GM19452 (cell line): Measurements from ENCODE around the gene PLEKHJ1.

Experiments used
- ATAC-seq: cut with Tn5 transposase; IDR thresholded peaks from one replicate; pipeline ENCODE4 v1.9.1; 2021; ENCODE audit not compliant: unreplicated experiment

PLEKHJ1 gene

DNA sequence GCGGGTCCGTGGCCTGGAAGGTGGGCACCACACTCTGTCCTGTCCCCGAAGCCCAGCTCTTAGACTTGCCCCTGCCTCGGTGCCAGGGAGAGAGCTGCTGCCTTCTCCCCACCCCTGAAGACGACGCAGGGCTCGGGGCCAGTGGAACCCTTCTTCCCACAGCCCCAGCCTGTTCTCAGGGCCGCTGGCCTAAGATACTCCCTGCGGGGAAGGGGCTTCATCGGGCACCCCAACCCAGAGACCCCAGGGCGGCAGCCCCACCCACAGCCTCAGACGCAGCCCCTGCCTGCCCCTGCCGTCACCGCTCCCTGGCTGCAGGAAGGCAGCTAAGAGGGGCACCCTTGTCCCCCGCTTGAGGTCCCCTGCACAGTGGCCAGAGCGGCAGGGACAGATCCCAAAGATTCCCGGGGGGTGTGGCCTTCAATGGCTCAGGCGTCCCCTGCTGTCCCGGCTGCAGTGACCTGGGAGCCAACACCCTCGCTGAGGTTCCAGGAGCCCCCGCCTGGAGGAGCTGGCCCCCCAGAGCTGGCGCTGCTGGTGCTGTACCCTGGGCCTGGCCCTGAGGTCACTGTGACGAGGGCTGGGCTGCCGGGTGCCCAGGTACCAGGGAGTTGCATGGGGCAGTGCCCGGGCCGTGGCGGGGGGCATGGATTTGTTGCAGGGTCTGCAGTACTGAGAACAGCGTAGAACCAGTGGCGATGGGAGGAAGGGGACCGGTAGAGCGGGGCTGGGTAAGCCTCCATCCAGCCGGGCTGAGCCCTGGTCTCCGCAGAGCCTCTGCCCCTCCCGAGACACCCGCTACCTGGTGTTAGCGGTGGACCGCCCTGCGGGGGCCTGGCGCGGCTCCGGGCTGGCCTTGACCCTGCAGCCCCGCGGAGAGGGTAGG, 14.0 kb upstream of the PLEKHJ1 start:
- no peak for ATAC-seq

DNA sequence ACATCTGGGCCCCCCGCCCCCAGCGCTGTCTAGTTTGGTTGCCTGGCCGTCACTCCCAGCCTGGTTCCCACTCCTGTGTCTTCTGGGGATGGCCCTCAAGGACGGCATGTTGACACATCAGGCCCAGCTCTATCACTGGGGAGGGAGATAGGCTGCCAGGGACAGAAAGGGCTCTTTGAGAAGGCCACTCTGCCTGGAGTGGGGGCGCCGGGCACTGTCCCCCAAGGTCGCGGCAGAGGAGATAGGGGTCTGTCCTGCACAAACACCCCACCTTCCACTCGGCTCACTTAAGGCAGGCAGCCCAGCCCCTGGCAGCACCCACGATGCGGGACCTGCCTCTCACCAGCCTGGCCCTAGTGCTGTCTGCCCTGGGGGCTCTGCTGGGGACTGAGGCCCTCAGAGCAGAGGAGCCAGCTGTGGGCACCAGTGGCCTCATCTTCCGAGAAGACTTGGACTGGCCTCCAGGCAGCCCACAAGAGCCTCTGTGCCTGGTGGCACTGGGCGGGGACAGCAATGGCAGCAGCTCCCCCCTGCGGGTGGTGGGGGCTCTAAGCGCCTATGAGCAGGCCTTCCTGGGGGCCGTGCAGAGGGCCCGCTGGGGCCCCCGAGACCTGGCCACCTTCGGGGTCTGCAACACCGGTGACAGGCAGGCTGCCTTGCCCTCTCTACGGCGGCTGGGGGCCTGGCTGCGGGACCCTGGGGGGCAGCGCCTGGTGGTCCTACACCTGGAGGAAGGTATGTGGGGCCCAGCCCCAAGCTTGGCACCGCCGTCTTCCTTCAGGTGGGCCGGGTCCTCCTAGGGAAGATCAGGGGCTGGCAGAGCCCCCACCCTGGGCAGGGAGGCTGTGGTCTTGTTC, 13.1 kb upstream of the PLEKHJ1 start, which contains the start of gene AMH:
Gene AMH, plus strand, starts transcription at position 314 of the 857 bp plus-strand sequence. Its CDS starts 10 bp downstream, at position 324.
- ATAC-seq: no peak

DNA sequence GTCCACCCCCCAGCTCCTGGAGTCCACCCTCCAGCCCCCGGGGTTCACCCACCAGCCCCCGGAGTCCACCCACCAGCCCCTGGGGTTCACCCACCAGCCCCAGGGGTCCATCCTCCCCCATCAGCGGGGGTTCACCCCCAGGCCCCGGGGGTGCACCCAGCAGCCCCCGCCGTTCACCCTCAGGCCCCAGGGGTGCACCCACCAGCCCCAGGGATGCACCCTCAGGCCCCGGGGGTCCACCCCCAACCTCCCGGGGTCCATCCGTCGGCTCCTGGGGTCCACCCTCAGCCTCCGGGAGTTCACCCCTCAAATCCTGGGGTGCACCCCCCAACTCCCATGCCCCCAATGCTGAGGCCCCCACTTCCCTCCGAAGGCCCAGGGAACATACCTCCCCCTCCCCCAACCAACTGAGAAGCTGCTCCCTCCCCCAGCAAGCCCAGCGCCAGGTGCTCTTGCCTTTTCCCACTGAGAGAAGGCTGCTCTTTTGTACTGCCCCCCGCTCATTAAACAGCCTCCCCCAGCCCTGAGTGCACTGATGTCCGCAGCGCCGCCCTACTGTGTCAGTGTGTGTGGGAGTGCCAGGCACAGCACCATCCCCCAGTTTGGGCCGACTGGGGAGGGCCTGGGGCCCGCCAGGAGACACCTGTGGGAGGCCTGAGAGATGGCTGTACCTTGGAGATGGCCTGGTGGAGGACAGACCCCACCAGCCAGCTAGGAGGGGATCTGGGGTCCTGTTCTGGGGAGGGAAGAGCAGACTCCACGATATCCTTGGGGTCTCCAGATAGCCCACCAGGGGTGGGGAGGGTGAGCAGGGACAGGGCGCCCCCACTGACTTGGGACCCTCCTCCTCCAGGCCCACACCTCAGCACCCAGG, 12.2 kb upstream of the PLEKHJ1 start:
- ATAC-seq: no peak

DNA sequence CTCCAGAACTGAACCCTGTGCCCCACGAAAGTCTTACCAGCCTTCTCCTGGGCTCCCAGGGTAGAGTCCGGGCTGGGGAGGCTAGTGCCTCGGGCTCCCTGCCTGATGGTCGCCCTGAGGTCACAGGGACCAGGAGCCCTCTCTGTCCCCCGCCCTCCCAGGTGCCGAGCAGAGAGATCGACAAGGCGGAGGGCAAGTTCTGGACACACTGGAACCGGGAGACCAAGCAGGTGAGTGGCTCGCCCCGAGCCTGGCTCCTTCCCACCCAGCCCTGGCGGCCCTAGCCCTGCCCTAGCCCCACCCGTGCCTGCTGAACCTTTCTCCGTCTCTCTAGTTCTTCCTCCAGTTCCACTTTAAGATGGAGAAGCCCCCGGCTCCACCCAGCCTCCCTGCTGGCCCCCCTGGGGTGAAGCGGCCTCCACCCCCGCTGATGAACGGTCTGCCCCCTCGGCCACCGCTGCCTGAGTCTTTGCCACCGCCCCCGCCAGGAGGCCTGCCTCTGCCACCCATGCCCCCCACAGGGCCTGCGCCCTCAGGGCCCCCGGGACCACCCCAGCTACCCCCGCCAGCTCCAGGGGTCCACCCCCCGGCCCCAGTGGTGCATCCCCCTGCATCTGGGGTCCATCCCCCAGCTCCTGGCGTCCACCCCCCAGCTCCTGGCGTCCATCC, 11.4 kb upstream of the PLEKHJ1 start:
- no peak for ATAC-seq

DNA sequence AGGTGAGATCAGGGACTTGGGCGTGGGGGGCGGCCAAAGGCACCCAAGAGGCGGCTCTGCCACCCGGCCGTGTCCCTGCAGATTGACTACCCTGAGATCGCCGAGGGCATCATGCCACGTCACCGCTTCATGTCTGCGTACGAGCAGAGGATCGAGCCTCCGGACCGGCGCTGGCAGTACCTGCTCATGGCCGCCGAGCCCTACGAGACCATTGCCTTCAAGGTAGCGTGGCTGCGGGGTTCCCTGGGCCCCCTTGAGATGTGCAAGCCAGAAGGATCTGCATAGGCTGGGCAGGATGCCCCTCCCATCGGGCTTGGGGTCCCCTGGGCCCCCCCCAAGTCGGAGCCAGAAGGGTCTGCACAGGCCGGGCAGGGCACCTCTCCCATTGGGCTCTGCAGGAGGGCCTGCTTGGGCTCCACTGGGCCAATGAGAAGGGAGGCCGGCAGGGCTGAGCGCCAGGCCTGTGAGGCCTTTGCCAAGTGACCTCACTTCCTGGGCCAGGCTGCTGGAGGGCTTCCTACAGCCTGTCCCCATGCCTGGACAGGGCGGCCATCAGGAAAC, 10.8 kb upstream of the PLEKHJ1 start:
- ATAC-seq: no peak

- ATAC-seq: no peak
These were observed 10.0 kb upstream of the PLEKHJ1 start for GRCh38 chr19:2246014-2246620.

DNA sequence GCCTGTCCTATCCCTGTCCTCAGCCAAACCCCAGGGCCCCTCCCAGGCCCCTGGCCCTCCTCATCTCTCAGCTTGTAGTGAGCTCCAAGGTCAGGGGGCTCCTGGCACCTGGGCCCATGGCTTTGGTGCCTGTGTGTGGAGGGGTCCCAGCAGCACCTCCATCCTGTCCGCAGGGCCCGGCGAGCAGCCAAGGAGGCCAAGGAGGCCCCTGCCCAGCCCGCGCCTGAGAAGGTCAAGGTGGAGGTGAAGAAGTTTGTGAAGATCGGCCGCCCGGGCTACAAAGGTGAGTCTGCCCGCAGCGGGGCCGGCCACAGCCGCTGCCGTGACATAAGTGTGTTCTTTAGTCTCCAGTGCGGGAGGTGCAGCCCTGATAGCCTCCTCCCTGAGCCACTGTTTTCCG, 9.1 kb upstream of the PLEKHJ1 start:
- ATAC-seq: no peak

GRCh38 chr19:2244486-2244885, 8.4 kb upstream of the PLEKHJ1 start:
- ATAC-seq: no peak

- no peak for ATAC-seq
These were observed 7.9 kb upstream of the PLEKHJ1 start for GRCh38 chr19:2244125-2244411.

GRCh38 chr19:2243274-2244124, 7.4 kb upstream of the PLEKHJ1 start:
- ATAC-seq: no peak

- no peak for ATAC-seq
These were observed 6.7 kb upstream of the PLEKHJ1 start for GRCh38 chr19:2242816-2243215.

DNA sequence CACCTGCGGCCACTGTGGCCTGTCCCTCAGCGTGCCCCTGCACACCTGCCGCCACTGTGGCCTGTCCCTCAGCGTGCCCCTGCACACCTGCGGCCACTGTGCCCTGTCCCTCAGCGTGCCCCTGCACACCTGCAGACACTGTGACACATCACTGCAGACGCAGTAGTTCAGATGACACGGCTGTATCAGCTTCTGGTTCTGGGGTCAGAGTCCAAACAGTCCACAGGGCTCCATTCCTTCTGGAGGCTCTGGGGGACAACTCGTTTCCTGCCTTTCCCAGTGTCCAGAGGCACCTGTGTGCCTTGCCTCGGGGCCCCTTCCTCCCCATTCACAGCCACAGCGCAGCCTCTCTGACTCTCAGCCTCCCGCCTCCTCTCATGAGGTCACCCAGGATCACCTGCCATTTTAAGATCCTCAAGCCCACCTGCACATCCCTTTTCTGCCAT, 6.0 kb upstream of the PLEKHJ1 start:
- no peak for ATAC-seq

DNA sequence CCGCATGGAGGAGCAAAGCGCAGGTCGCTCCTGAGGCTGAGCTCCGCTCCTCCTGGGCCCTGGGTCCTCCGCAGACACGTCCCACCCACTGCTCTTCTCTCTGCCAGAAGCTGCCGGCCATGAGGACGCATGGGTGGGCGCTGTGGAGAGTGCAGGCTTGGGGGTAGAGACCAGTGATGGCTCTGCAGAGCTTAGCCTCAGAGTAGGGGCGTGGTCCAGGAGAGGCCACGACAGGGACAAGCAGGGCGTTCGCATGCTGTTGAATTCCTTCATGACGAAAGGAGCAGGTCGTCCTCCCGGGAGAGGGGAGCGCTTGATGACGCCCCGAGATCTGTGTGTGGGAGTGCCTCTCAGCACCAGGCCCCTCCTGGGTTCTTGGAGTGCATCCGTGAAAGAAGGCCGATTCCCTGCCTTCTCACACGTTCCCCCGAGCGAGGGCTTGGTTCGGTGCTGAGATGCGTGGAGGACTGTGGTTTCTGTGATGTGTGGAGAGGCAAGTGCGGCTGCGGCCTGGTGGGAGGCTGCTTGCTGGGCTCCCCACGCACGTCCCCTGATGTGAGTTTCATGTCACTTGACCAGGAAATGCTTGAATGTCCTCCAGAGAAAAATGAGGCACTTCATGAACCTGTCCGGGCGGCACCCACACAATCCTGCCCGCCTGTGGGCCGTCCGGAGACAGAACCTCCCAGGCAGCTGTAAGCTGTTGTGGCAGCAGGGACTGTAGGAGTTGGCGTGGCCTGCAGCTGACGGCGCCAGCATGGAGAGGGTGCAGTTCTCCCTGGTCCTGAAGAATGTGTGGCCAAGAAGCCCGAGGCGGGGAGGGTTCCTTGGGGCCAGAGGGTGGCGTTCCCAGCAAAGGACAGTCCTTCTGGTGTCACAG, 5.0 kb upstream of the PLEKHJ1 start:
- ATAC-seq: no peak

- ATAC-seq: no peak
These were observed 3.9 kb upstream of the PLEKHJ1 start for GRCh38 chr19:2239771-2240770.

DNA sequence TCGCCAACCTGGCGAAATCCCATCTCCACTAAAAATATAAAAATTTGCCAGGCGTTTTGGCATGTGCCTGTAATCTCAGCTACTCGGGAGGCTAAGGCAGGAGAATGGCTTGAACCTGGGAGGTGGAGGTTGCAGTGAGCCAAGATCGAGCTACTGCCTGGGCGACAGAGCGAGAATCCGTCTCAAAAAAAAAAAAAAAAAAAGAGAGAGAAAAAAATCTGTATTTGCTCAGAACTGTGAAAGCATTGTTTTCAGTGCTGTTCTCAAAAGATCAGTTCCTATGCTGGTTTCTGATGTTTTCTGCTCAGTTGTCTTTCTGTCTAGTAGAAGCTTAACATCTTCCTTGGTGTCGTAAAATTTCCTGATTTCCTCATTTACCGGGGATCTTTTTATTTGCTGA, 3.0 kb upstream of the PLEKHJ1 start:
- no peak for ATAC-seq

- no peak for ATAC-seq
These were observed 1.7 kb upstream of the PLEKHJ1 start for GRCh38 chr19:2237869-2238153.
